Testis (tissue), 2 donors: Measurements from ENCODE around the gene SH2B3.

Experiments used
- CTCF ChIP-seq, 3 experiments: fragments of 450-650 bp in 2 of 3; fragments of 200-600 bp in 1 of 3; sonication (generic) in 1 of 3; IDR thresholded peaks; one replicate each; pipeline ENCODE4 v1.5.1; 2016 to 2019; ENCODE audit warnings: antibody characterized with exemption in 3 of 3, mild to moderate bottlenecking in 2 of 3, moderate library complexity in 1 of 3
- POLR2A ChIP-seq: fragments of 450-650 bp; IDR thresholded peaks from one replicate; pipeline ENCODE4 v1.6.1; 2017; ENCODE audit warnings: antibody characterized with exemption, mild to moderate bottlenecking, moderate library complexity

GRCh38 chr12:111446631-111447570 lies 41.2 kb downstream of the SH2B3 start:
- TF ChIP-seq CTCF (IDR thresholded peaks at IDR 0.05) (no peak), POLR2A (no peak)
